HepG2 (cell line): ENCODE data around the gene IL31. TPM values are rescaled to one million over a fixed set of nuclear protein-coding genes. Genes with fewer than 3 reads are reported as not detected.

Source experiments
- BORCS8-MEF2B ChIP-seq: sonication (generic); formaldehyde crosslinking; IDR thresholded peaks from 2 replicates; pipeline ENCODE4 v1.8.0; 2022; ENCODE audit warnings: mild to moderate bottlenecking, missing genetic modification reagents
- HNF4A ChIP-seq: sonication (generic); formaldehyde crosslinking; IDR thresholded peaks from 2 replicates; pipeline ENCODE4 v1.4.0; 2020; ENCODE audit warnings: missing genetic modification reagents
- RARG ChIP-seq: sonication (generic); formaldehyde crosslinking; IDR thresholded peaks from 2 replicates; pipeline ENCODE4 v1.4.0; 2020; ENCODE audit warnings: low read depth, mild to moderate bottlenecking, missing genetic modification reagents
- RXRA ChIP-seq: sonication (generic); formaldehyde crosslinking; IDR thresholded peaks from 2 replicates; pipeline ENCODE4 v1.5.1; 2020; ENCODE audit warnings: missing genetic modification reagents
- ZBTB7A ChIP-seq: sonication (generic); formaldehyde crosslinking; IDR thresholded peaks from 2 replicates; pipeline ENCODE4 v1.8.0; 2022; ENCODE audit warnings: mild to moderate bottlenecking, missing genetic modification reagents
- ZNF546 ChIP-seq: sonication (generic); formaldehyde crosslinking; conservative IDR thresholded peaks from 2 replicates; pipeline ENCODE4 v1.8.1; 2023; ENCODE audit warnings: mild to moderate bottlenecking, missing genetic modification reagents
- ZNF563 ChIP-seq: sonication (generic); formaldehyde crosslinking; IDR thresholded peaks from 2 replicates; pipeline ENCODE4 v1.8.0; 2022; ENCODE audit warnings: mild to moderate bottlenecking, moderate library complexity, missing genetic modification reagents
- ZNF768 ChIP-seq: sonication (generic); formaldehyde crosslinking; IDR thresholded peaks from 2 replicates; pipeline ENCODE4 v1.4.0; 2020; ENCODE audit warnings: missing genetic modification reagents
- polyA plus RNA-seq, 8 experiments: library from polyadenylated mRNA; depleted of rRNA in 3 of 8; stranded (reverse) in 7 of 8; unstranded in 1 of 8; fragments of >200 nt; fragmentation: Illumina TruSeq in 4 of 8; extraction: Trizol in 4 of 8; gene quantifications; 2 replicates each; pipeline versions ENCODE4 v1.2.1 to v1.2.3, GENCODE V29; 2011 to 2016; ENCODE audit warnings: low read depth in 4 of 8, missing spikeins in 1 of 8, mixed read lengths in 1 of 8; ENCODE audit not compliant: insufficient read depth in 1 of 8
- total RNA-seq, 5 experiments: library from RNA; depleted of rRNA; stranded (reverse); fragments of >200 nt; fragmentation: Illumina TruSeq; extraction: Trizol; gene quantifications; 2 replicates each; pipeline ENCODE4 v1.2.3, GENCODE V29; 2016; ENCODE audit warnings: low read depth in 1 of 5
- TF ChIP-seq, protein P1 (sequence below): sonication (generic); formaldehyde crosslinking; IDR thresholded peaks from 2 replicates; pipeline ENCODE4 v1.5.1; 2020; ENCODE audit warnings: missing genetic modification reagents, mild to moderate bottlenecking, borderline replicate concordance
- TF ChIP-seq, protein P2 (sequence below): sonication (generic); formaldehyde crosslinking; IDR thresholded peaks from 2 replicates; pipeline ENCODE4 v1.5.1; 2020; ENCODE audit warnings: mild to moderate bottlenecking, missing genetic modification reagents, moderate library complexity
- TF ChIP-seq, protein P3 (sequence below): sonication (generic); formaldehyde crosslinking; IDR thresholded peaks from 2 replicates; pipeline ENCODE4 v1.4.0; 2020; ENCODE audit warnings: missing genetic modification reagents
- TF ChIP-seq, protein P4 (sequence below): IDR thresholded peaks from 2 replicates; pipeline ENCODE4 v1.6.1; 2016

The IL31 gene
- total and polyA plus RNA-seq, 2 of the 13 experiments (the other 11 are each of a cell fraction or from before 2014, with no cell fraction given): not detected

DNA sequence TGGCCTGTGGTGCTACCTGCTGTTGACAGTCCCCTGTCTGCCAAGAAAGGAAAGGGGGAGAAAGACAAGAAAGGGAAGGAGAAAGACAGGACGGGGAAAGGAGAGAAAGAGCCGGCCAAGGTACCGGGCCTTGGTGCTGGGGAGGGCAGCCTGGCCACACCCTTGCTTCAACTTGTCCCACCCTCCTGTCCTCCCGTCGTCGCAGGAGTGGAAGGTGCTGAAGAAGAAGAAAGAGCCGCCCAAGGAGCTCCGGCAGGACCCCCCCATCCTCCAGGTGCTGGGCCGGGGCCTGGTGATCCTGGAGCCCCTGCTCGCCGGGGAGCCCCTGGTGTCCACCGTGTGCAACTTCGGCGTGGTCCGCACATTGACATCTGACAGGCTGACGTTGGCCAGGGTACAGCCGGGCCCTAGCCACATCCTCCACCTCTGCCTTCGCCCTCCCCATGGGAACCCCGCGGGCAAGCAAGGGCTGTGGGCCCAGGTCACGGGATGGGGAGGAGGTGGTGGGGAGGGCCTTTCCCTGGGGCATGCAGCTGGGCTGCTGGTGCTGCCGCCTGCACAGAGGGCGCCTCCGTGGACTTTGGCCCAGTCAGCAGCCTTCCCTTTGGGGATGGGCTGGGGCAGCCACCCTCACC, 26.6 kb upstream of the IL31 start (continued):
- TF ChIP-seq, protein P1, sequence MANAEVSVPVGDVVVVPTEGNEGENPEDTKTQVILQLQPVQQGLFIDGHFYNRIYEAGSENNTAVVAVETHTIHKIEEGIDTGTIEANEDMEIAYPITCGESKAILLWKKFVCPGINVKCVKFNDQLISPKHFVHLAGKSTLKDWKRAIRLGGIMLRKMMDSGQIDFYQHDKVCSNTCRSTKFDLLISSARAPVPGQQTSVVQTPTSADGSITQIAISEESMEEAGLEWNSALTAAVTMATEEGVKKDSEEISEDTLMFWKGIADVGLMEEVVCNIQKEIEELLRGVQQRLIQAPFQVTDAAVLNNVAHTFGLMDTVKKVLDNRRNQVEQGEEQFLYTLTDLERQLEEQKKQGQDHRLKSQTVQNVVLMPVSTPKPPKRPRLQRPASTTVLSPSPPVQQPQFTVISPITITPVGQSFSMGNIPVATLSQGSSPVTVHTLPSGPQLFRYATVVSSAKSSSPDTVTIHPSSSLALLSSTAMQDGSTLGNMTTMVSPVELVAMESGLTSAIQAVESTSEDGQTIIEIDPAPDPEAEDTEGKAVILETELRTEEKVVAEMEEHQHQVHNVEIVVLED (CRISPR knock-in tag): no peak
- TF ChIP-seq RXRA (0 out of 2 replicates have a peak, but pooled peaks have one; percentile 30), RARG (CRISPR knock-in tag) (no peak), HNF4A (peak; percentile 55), ZNF768 (CRISPR knock-in tag) (no peak), ZNF546 (0 out of 2 replicates have a peak, but pooled peaks have one; percentile 50), ZBTB7A (CRISPR knock-in tag) (peak; percentile 44; the same call in 1 of the 2 replicates), ZNF563 (CRISPR knock-in tag) (0 out of 2 replicates have a peak, but pooled peaks have one; percentile 12), BORCS8-MEF2B (0 out of 2 replicates have a peak, but pooled peaks have one; percentile 8)
- TF ChIP-seq, protein P2, sequence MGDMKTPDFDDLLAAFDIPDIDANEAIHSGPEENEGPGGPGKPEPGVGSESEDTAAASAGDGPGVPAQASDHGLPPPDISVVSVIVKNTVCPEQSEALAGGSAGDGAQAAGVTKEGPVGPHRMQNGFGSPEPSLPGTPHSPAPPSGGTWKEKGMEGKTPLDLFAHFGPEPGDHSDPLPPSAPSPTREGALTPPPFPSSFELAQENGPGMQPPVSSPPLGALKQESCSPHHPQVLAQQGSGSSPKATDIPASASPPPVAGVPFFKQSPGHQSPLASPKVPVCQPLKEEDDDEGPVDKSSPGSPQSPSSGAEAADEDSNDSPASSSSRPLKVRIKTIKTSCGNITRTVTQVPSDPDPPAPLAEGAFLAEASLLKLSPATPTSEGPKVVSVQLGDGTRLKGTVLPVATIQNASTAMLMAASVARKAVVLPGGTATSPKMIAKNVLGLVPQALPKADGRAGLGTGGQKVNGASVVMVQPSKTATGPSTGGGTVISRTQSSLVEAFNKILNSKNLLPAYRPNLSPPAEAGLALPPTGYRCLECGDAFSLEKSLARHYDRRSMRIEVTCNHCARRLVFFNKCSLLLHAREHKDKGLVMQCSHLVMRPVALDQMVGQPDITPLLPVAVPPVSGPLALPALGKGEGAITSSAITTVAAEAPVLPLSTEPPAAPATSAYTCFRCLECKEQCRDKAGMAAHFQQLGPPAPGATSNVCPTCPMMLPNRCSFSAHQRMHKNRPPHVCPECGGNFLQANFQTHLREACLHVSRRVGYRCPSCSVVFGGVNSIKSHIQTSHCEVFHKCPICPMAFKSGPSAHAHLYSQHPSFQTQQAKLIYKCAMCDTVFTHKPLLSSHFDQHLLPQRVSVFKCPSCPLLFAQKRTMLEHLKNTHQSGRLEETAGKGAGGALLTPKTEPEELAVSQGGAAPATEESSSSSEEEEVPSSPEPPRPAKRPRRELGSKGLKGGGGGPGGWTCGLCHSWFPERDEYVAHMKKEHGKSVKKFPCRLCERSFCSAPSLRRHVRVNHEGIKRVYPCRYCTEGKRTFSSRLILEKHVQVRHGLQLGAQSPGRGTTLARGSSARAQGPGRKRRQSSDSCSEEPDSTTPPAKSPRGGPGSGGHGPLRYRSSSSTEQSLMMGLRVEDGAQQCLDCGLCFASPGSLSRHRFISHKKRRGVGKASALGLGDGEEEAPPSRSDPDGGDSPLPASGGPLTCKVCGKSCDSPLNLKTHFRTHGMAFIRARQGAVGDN (CRISPR knock-in tag): peak; percentile 81
- TF ChIP-seq, protein P3, sequence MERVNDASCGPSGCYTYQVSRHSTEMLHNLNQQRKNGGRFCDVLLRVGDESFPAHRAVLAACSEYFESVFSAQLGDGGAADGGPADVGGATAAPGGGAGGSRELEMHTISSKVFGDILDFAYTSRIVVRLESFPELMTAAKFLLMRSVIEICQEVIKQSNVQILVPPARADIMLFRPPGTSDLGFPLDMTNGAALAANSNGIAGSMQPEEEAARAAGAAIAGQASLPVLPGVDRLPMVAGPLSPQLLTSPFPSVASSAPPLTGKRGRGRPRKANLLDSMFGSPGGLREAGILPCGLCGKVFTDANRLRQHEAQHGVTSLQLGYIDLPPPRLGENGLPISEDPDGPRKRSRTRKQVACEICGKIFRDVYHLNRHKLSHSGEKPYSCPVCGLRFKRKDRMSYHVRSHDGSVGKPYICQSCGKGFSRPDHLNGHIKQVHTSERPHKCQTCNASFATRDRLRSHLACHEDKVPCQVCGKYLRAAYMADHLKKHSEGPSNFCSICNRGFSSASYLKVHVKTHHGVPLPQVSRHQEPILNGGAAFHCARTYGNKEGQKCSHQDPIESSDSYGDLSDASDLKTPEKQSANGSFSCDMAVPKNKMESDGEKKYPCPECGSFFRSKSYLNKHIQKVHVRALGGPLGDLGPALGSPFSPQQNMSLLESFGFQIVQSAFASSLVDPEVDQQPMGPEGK (CRISPR knock-in tag): 0 out of 2 replicates have a peak, but pooled peaks have one; percentile 32
- TF ChIP-seq, protein P4, sequence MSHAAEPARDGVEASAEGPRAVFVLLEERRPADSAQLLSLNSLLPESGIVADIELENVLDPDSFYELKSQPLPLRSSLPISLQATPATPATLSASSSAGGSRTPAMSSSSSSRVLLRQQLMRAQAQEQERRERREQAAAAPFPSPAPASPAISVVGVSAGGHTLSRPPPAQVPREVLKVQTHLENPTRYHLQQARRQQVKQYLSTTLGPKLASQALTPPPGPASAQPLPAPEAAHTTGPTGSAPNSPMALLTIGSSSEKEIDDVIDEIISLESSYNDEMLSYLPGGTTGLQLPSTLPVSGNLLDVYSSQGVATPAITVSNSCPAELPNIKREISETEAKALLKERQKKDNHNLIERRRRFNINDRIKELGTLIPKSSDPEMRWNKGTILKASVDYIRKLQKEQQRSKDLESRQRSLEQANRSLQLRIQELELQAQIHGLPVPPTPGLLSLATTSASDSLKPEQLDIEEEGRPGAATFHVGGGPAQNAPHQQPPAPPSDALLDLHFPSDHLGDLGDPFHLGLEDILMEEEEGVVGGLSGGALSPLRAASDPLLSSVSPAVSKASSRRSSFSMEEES (CRISPR knock-in tag): 0 out of 2 replicates have a peak, but pooled peaks have one; percentile 13
